K562 (cell line): ENCODE data around the gene SRGAP3. TPM values are rescaled to one million over a fixed set of nuclear protein-coding genes. Genes with fewer than 3 reads are reported as not detected.

ENCODE experiments used
- ATAC-seq: fragments of 200-7000 bp; cut with Tn5 transposase; 3 replicates; pipeline ENCODE4 v1.9.1; 2020; ENCODE audit warnings: moderate library complexity
- BruUV-seq: library from RNA; stranded (reverse); fragments of 400-500 nt; replicated peaks from 2 replicates; lab custom pipeline; 2021; lab: Mats Ljungman, UMichigan
- CTCF ChIA-PET: fragments of 300-600 bp; formaldehyde crosslinking; extraction: SDS; loops from one replicate; lab custom pipeline; 2021; ENCODE audit warnings: low intra/inter-chr PET ratio; lab: Yijun Ruan, JAX
- POLR2A ChIA-PET: fragments of 300-600, 350-650 bp; sonication (Branson Sonifier 250); formaldehyde crosslinking; extraction: SDS; loops from one replicate; lab custom pipeline; 2021; ENCODE audit warnings: antibody characterized with exemption, inconsistent platforms; lab: Yijun Ruan, JAX
- DNase-seq, 4 experiments: peaks; one replicate each; pipeline versions ENCODE4 v3.0.0 to v3.0.0-alpha.2; 2011 to 2018; ENCODE audit warnings: low spot score in 3 of 4, mixed read lengths in 3 of 4; ENCODE audit errors: extremely low read depth in 1 of 4
- FAIRE-seq: peaks from 2 replicates; lab custom pipeline; 2011; peaks lifted over from hg19 to GRCh38; lab: Jason Lieb, UNC
- H2AFZ ChIP-seq: 2 replicates; pipeline ENCODE4 v1.6.0; 2011; ENCODE audit warnings: low read depth, low read length, control low read depth, inconsistent platforms
- H3K27ac ChIP-seq: fragments of 200-600 bp; 3 replicates; pipeline ENCODE4 v1.8.0; 2011; ENCODE audit warnings: low read depth, mild to moderate bottlenecking, control low read depth, inconsistent platforms, low read length, moderate library complexity, mixed read lengths; ENCODE audit errors: extremely low read depth
- H3K27me3 ChIP-seq, 2 experiments: fragments of 300-600 bp in 1 of 2; 2 replicates in 1 of 2; 3 replicates in 1 of 2; pipeline versions ENCODE4 v1.6.0 to v1.8.0; 2011; ENCODE audit warnings: inconsistent platforms in 2 of 2, low read length in 2 of 2, mild to moderate bottlenecking in 1 of 2, mixed read lengths in 1 of 2, moderate library complexity in 1 of 2; ENCODE audit not compliant: control insufficient read depth in 2 of 2, insufficient read depth in 2 of 2
- H3K36me3 ChIP-seq: fragments of 300-600 bp; 3 replicates; pipeline ENCODE4 v1.8.0; 2011; ENCODE audit warnings: mild to moderate bottlenecking, low read length, inconsistent platforms; ENCODE audit not compliant: control insufficient read depth, insufficient read depth
- H3K4me1 ChIP-seq, 2 experiments: fragments of 200-600 bp in 1 of 2; replicated peaks in 1 of 2; 2 replicates in 1 of 2; 3 replicates in 1 of 2; pipeline versions ENCODE4 v1.5.1 to v1.8.0; 2011; ENCODE audit warnings: inconsistent platforms in 2 of 2, low read length in 2 of 2, mild to moderate bottlenecking in 1 of 2, mixed read lengths in 1 of 2, moderate library complexity in 1 of 2; ENCODE audit not compliant: control insufficient read depth in 2 of 2, insufficient read depth in 2 of 2
- H3K4me2 ChIP-seq: 2 replicates; pipeline ENCODE4 v1.6.1; 2011; ENCODE audit warnings: low read length, control low read depth, inconsistent platforms, mixed read lengths; ENCODE audit not compliant: insufficient read depth
- H3K4me3 ChIP-seq: fragments of 200-600 bp; sonication (generic), shearing (Covaris generic); 2 replicates; pipeline ENCODE4 v1.5.1; 2016; ENCODE audit warnings: control low read depth, inconsistent platforms
- H3K79me2 ChIP-seq: fragments of 200-600 bp; 3 replicates; pipeline ENCODE4 v1.8.0; 2011; ENCODE audit warnings: low read length, inconsistent platforms; ENCODE audit not compliant: control insufficient read depth, insufficient read depth
- H3K9ac ChIP-seq, 2 experiments: 2 replicates each; pipeline versions ENCODE4 v1.6.0 to v1.6.1; 2011; ENCODE audit warnings: low read depth in 2 of 2, low read length in 2 of 2, control low read depth in 1 of 2, inconsistent platforms in 1 of 2, mild to moderate bottlenecking in 1 of 2, mixed read lengths in 1 of 2; ENCODE audit not compliant: insufficient read depth in 1 of 2
- H3K9me1 ChIP-seq: one replicate; pipeline ENCODE4 v1.6.0; 2011; ENCODE audit warnings: inconsistent platforms, mild to moderate bottlenecking, low read length, moderate library complexity; ENCODE audit not compliant: control insufficient read depth, insufficient read depth
- H3K9me3 ChIP-seq: replicated peaks from 2 replicates; pipeline ENCODE4 v1.5.1; 2011; ENCODE audit warnings: low read depth, low read length, inconsistent platforms; ENCODE audit not compliant: control insufficient read depth, insufficient read depth
- H4K20me1 ChIP-seq: replicated peaks from 2 replicates; pipeline ENCODE4 v1.6.1; 2011; ENCODE audit warnings: low read length, inconsistent platforms, mixed read lengths; ENCODE audit not compliant: control insufficient read depth, insufficient read depth
- ATF1 ChIP-seq, 2 experiments: fragments of 450-650 bp in 1 of 2; IDR thresholded peaks; 2 replicates each; pipeline ENCODE4 v1.6.1; 2016; ENCODE audit warnings: missing compliant biosample characterization in 1 of 2, missing genetic modification characterization in 1 of 2
- ESRRB ChIP-seq: fragments of 250-450 bp; sonication (Bioruptor Pico); IDR thresholded peaks from 2 replicates; pipeline ENCODE4 v1.5.0; 2020; ENCODE audit warnings: mild to moderate bottlenecking, moderate library complexity, borderline replicate concordance
- GABPB2 ChIP-seq: fragments of 250-450 bp; sonication (Bioruptor Pico); conservative IDR thresholded peaks from 2 replicates; pipeline ENCODE4 v1.5.1; 2021; ENCODE audit warnings: mild to moderate bottlenecking
- HCFC1 ChIP-seq: IDR thresholded peaks from 2 replicates; pipeline ENCODE4 v1.6.1; 2012; ENCODE audit warnings: low read depth, low read length, improper control_type of control experiment
- KLF10 ChIP-seq: fragments of 250-450 bp; sonication (Bioruptor Pico); IDR thresholded peaks from 2 replicates; pipeline ENCODE4 v1.6.1; 2021; ENCODE audit warnings: matching md5 sums
- PKNOX1 ChIP-seq: fragments of 450-650 bp; IDR thresholded peaks from 2 replicates; pipeline ENCODE4 v1.6.1; 2016
- POLR2A ChIP-seq: fragments of 450-650 bp; conservative IDR thresholded peaks from 2 replicates; pipeline ENCODE4 v1.6.1; 2016
- SRSF3 ChIP-seq: fragments of 200-400 bp; formaldehyde crosslinking; IDR thresholded peaks from 2 replicates; pipeline ENCODE4 v1.6.1; 2016; ENCODE audit warnings: mild to moderate bottlenecking, low read length, moderate library complexity; ENCODE audit not compliant: insufficient read depth
- TEAD4 ChIP-seq, 2 experiments: sonication (generic) in 1 of 2; formaldehyde crosslinking in 1 of 2; IDR thresholded peaks; 2 replicates each; pipeline versions ENCODE4 v1.6.1 to v1.8.0; 2012 to 2022; ENCODE audit warnings: borderline replicate concordance in 1 of 2, inconsistent platforms in 1 of 2, low read length in 1 of 2, mild to moderate bottlenecking in 1 of 2, missing genetic modification reagents in 1 of 2
- THRAP3 ChIP-seq: fragments of 450-650 bp; IDR thresholded peaks from 2 replicates; pipeline ENCODE4 v1.6.1; 2016; ENCODE audit warnings: mild to moderate bottlenecking, inconsistent platforms, borderline replicate concordance
- TSC22D4 ChIP-seq: fragments of 450-650 bp; IDR thresholded peaks from 2 replicates; pipeline ENCODE4 v1.6.1; 2016; ENCODE audit warnings: missing genetic modification characterization, missing biosample characterization, control low read depth
- YY1 ChIP-seq, 3 experiments: IDR thresholded peaks; 2 replicates each; pipeline ENCODE4 v1.6.1; 2011; ENCODE audit warnings: low read length in 2 of 3, mild to moderate bottlenecking in 2 of 3, moderate library complexity in 2 of 3, borderline replicate concordance in 1 of 3, control low read depth in 1 of 3, low read depth in 1 of 3; ENCODE audit not compliant: insufficient read depth in 3 of 3, insufficient replicate concordance in 2 of 3, control insufficient read depth in 1 of 3, insufficient read length in 1 of 3; ENCODE audit errors: extremely low read depth in 1 of 3
- ZNF764 ChIP-seq: fragments of 250-450 bp; sonication (Bioruptor Pico); IDR thresholded peaks from 2 replicates; pipeline ENCODE4 v1.4.0; 2020; ENCODE audit warnings: low read depth, mild to moderate bottlenecking, moderate library complexity
- ZNF785 ChIP-seq: fragments of 250-450 bp; sonication (Bioruptor Pico); IDR thresholded peaks from 2 replicates; pipeline ENCODE4 v1.4.0; 2020; ENCODE audit warnings: mild to moderate bottlenecking
- WGBS: fragments of 100-300 bp; shearing (Covaris generic); methylation state at CpG from one replicate; pipeline ENCODE4 v1.1.6; 2016; ENCODE audit warnings: low coverage, mixed read lengths; ENCODE audit not compliant: insufficient coverage; ENCODE audit errors: missing lambda C conversion rate; 5-methylcytosine and 5-hydroxymethylcytosine counted together
- in situ Hi-C: fragments of 300-500 bp; cut with MboI; formaldehyde crosslinking; loops from 4 replicates; pipeline ENCODE4 v1.15.0; 2018; ENCODE audit warnings: inconsistent platforms, mixed read lengths
- intact Hi-C: fragments of 100-400 bp; cut with micrococcal nuclease; formaldehyde crosslinking; loops from 2 replicates; pipeline ENCODE4 v1.14.2; 2022
- polyA plus RNA-seq, 8 experiments: library from polyadenylated mRNA; depleted of rRNA in 4 of 8; stranded (reverse) in 5 of 8; unstranded in 3 of 8; fragments of >200 nt; fragmentation: Nextera tagmentation in 2 of 8; fragmentation: Illumina TruSeq in 1 of 8; extraction: Ambion mirVana in 2 of 8; extraction: Trizol in 1 of 8; gene quantifications; 2 replicates each; pipeline versions ENCODE4 v1.2.1 to v1.2.3, GENCODE V29; 2011 to 2014; ENCODE audit warnings: inconsistent platforms in 1 of 8, missing spikeins in 1 of 8
- total RNA-seq, 7 experiments: library from RNA; depleted of rRNA in 6 of 7; stranded (reverse); fragments of >200 nt in 6 of 7; fragmentation: Illumina TruSeq in 2 of 7; extraction: Trizol in 2 of 7; gene quantifications; 2 replicates each; pipeline versions ENCODE4 v1.2.1 to v1.2.3, GENCODE V29; 2011 to 2021; ENCODE audit warnings: low replicate concordance in 1 of 7
- TF ChIP-seq, protein P1 (sequence below): fragments of 250-450 bp; sonication (Bioruptor Pico); IDR thresholded peaks from 2 replicates; pipeline ENCODE4 v1.8.0; 2021; ENCODE audit warnings: mild to moderate bottlenecking, moderate library complexity
- TF ChIP-seq, protein P2 (sequence below): sonication (generic); formaldehyde crosslinking; IDR thresholded peaks from 2 replicates; pipeline ENCODE4 v1.8.0; 2022; ENCODE audit warnings: missing genetic modification reagents, mild to moderate bottlenecking, borderline replicate concordance

SRGAP3 gene
- total and polyA plus RNA-seq, 9 of the 15 experiments (the other 6 are each of a cell fraction or from before 2014, with no cell fraction given): 0.11 to 0.85 (median 0.35) TPM; not detected in 2

GRCh38 chr3:9130345-9131305 is 118.8 kb downstream of the SRGAP3 start:
- no peaks in the 10 kb centered on the region for H3K9me3 ChIP-seq
- H3K4me1 ChIP-seq: no peaks in the 10 kb centered on the region
- H3K79me2 ChIP-seq: no peaks in the 10 kb centered on the region
- H3K27ac ChIP-seq: no peak overlapping the region
- no peaks in the 10 kb centered on the region for H3K36me3 ChIP-seq
- DNase-seq (peak in 1 of 4 experiments; percentile 32), FAIRE-seq (peak; percentile 26), ATAC-seq (peak; percentile 52)
- no peak overlapping the region for H3K9ac ChIP-seq
- no peaks in the 10 kb centered on the region for H3K9me1 ChIP-seq
- WGBS: under 1% methylated on average over 8 of the region's 8 CpGs
- H3K4me2 ChIP-seq: no peak overlapping the region
- no peaks in the 10 kb centered on the region for H4K20me1 ChIP-seq
- POLR2A ChIA-PET: interaction anchor here (0.6 to 1.2 kb wide), 4 partner anchors 9 to 534 kb away, joined by 3 to 6 read pairs (median 4); no protein-coding TSS in a partner anchor
- BruUV-seq: no TSS peak
- no peak overlapping the region for H3K4me3 ChIP-seq
- CTCF ChIA-PET: no interaction called here
- peaks cover 11 to 40% of the 10 kb centered on the region in 2 experiments for H3K27me3 ChIP-seq
- intact Hi-C loops: no loop called here
- H2AFZ ChIP-seq: no peak overlapping the region
- in situ Hi-C loops: no loop called here
- TF ChIP-seq ESRRB (no peak), ATF1 (CRISPR knock-in tag; IDR thresholded peaks at IDR 0.05) (no peak), ATF1 (tag; IDR thresholded peaks at IDR 0.05) (no peak), ZNF785 (no peak), YY1 (IDR thresholded peaks at IDR 0.05; ENCODE audit: borderline replicate concordance in 1 of 3, control insufficient read depth in 1 of 3, extremely low read depth in 1 of 3, insufficient read depth in 3 of 3, insufficient read length in 1 of 3, insufficient replicate concordance in 2 of 3, low read depth in 1 of 3, low read length in 2 of 3) (no peak), KLF10 (no peak), POLR2A (no peak), PKNOX1 (peak; percentile 91), HCFC1 (no peak), ZNF764 (CRISPR knock-in tag) (no peak), GABPB2 (no peak), TSC22D4 (tag) (no peak), THRAP3 (no peak), SRSF3 (no peak), TEAD4 (IDR thresholded peaks at IDR 0.05; ENCODE audit: low read length) (peak; percentile 41; the same call in 1 of the 2 replicates), TEAD4 (CRISPR knock-in tag; IDR thresholded peaks at IDR 0.05; ENCODE audit: borderline replicate concordance) (no peak)
- TF ChIP-seq, protein P1, sequence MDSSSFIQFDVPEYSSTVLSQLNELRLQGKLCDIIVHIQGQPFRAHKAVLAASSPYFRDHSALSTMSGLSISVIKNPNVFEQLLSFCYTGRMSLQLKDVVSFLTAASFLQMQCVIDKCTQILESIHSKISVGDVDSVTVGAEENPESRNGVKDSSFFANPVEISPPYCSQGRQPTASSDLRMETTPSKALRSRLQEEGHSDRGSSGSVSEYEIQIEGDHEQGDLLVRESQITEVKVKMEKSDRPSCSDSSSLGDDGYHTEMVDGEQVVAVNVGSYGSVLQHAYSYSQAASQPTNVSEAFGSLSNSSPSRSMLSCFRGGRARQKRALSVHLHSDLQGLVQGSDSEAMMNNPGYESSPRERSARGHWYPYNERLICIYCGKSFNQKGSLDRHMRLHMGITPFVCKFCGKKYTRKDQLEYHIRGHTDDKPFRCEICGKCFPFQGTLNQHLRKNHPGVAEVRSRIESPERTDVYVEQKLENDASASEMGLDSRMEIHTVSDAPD: no peak
- TF ChIP-seq, protein P2, sequence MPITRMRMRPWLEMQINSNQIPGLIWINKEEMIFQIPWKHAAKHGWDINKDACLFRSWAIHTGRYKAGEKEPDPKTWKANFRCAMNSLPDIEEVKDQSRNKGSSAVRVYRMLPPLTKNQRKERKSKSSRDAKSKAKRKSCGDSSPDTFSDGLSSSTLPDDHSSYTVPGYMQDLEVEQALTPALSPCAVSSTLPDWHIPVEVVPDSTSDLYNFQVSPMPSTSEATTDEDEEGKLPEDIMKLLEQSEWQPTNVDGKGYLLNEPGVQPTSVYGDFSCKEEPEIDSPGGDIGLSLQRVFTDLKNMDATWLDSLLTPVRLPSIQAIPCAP (CRISPR knock-in tag): no peak
